Ascending aorta (tissue), 2 donors: ENCODE measurements around the gene CDH13. TPM values are rescaled to one million over a fixed set of nuclear protein-coding genes. Genes with fewer than 3 reads are reported as not detected.

Experiments
- DNase-seq, 2 donors: peaks; one replicate each; pipeline ENCODE4 v3.0.0-alpha.2; 2019; ENCODE audit warnings: low spot score in 2 of 2
- H3K27ac ChIP-seq, 2 donors: fragments of 200-600 bp; sonication (generic); one replicate each; pipeline ENCODE4 v1.5.1; 2016 to 2017; ENCODE audit warnings: mild to moderate bottlenecking in 1 of 2
- H3K27me3 ChIP-seq: fragments of 200-600 bp; sonication (generic); one replicate; pipeline ENCODE4 v1.5.1; 2017
- H3K36me3 ChIP-seq, 2 donors: fragments of 200-600 bp; sonication (generic); one replicate each; pipeline ENCODE4 v1.5.1; 2016
- H3K4me1 ChIP-seq, 2 donors: fragments of 200-600 bp; sonication (generic); one replicate each; pipeline ENCODE4 v1.5.1; 2016 to 2017; ENCODE audit warnings: mild to moderate bottlenecking in 1 of 2
- H3K4me3 ChIP-seq, 2 donors: fragments of 200-600 bp; sonication (generic); one replicate each; pipeline ENCODE4 v1.5.1; 2016 to 2017; ENCODE audit warnings: mild to moderate bottlenecking in 1 of 2
- H3K9me3 ChIP-seq, 2 donors: fragments of 200-600 bp; sonication (generic); one replicate each; pipeline ENCODE4 v1.5.1; 2016
- intact Hi-C: fragments of 100-400 bp; cut with DNase I; formaldehyde crosslinking; loops from one replicate; pipeline ENCODE4 v1.15.1; 2023
- total RNA-seq: library from RNA; depleted of rRNA; stranded (reverse); fragments of >200 nt; gene quantifications from one replicate; pipeline ENCODE4 v1.1.0, GENCODE V29; 2016
- TF ChIP-seq, protein P1 (sequence below), 3 experiments: fragments of 200-600 bp in 2 of 3; fragments of 450-650 bp in 1 of 3; sonication (generic) in 2 of 3; IDR thresholded peaks; one replicate each; pipeline ENCODE4 v1.5.1; 2016 to 2019; ENCODE audit warnings: antibody characterized with exemption in 3 of 3, mild to moderate bottlenecking in 1 of 3, moderate library complexity in 1 of 3

The CDH13 gene
- total RNA-seq, 1 donor from 2014 or later, result 160 TPM

DNA sequence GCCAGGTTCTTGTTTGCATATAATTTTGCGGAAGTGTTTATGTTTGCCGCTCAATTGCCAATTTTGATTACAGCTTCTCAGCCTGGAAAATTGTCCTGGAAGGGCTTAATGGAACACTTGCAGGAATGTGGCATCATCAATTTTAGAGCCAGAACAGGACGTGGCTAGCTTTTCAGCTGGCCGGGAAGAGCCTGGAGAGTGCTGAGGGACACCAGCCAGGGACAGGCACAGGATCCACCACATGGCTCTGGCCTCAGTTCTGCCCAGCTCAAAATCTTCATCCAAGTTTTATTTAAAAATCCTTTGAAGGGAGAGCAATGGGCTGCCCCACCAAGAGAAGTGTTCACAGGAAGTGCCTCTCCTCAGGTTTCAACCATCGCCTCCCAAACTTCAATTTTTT, 893.8 kb downstream of the CDH13 start:
- TF ChIP-seq, protein P1, sequence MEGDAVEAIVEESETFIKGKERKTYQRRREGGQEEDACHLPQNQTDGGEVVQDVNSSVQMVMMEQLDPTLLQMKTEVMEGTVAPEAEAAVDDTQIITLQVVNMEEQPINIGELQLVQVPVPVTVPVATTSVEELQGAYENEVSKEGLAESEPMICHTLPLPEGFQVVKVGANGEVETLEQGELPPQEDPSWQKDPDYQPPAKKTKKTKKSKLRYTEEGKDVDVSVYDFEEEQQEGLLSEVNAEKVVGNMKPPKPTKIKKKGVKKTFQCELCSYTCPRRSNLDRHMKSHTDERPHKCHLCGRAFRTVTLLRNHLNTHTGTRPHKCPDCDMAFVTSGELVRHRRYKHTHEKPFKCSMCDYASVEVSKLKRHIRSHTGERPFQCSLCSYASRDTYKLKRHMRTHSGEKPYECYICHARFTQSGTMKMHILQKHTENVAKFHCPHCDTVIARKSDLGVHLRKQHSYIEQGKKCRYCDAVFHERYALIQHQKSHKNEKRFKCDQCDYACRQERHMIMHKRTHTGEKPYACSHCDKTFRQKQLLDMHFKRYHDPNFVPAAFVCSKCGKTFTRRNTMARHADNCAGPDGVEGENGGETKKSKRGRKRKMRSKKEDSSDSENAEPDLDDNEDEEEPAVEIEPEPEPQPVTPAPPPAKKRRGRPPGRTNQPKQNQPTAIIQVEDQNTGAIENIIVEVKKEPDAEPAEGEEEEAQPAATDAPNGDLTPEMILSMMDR (IDR thresholded peaks at IDR 0.05), result no peak
- no peaks in the 10 kb centered on the region for H3K36me3 ChIP-seq

DNA sequence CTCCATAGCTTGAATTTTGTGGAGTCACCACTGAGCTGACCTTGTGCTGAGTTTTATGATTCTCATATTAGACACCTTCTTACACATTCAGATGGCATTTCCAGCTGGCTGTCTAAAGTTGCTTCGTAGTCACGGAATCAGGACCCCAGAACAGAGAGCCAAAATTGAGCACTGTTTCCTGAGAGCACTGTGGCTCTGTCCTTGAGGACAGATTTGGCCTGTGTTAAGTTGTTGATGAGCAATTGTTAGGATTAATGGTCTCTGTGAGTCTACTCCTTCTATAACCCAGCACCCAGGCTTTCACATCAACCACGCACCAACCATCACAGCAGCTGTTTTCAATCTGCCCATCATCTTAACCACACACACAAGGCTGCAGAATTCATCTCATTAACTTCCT, 903.5 kb downstream of the CDH13 start:
- no peaks in the 10 kb centered on the region for H3K4me1 ChIP-seq
- TF ChIP-seq, protein P1 (IDR thresholded peaks at IDR 0.05), result no peak
- H3K27ac ChIP-seq, result no peak overlapping the region
- intact Hi-C loops, result no loop called here
- no peaks in the 10 kb centered on the region for H3K9me3 ChIP-seq
- DNase-seq, result no peak
- H3K4me3 ChIP-seq, result no peak overlapping the region
- H3K36me3 ChIP-seq, result no peaks in the 10 kb centered on the region
- no peaks in the 10 kb centered on the region for H3K27me3 ChIP-seq

More for the DNA sequence above, 893.8 kb downstream of the CDH13 start:
- no peaks in the 10 kb centered on the region for H3K27me3 ChIP-seq
- H3K4me3 ChIP-seq, result no peak overlapping the region
- DNase-seq, result no peak
- no peaks in the 10 kb centered on the region for H3K9me3 ChIP-seq
- no peaks in the 10 kb centered on the region for H3K4me1 ChIP-seq
- intact Hi-C loops, result no loop called here
- H3K27ac ChIP-seq, result no peak overlapping the region

DNA sequence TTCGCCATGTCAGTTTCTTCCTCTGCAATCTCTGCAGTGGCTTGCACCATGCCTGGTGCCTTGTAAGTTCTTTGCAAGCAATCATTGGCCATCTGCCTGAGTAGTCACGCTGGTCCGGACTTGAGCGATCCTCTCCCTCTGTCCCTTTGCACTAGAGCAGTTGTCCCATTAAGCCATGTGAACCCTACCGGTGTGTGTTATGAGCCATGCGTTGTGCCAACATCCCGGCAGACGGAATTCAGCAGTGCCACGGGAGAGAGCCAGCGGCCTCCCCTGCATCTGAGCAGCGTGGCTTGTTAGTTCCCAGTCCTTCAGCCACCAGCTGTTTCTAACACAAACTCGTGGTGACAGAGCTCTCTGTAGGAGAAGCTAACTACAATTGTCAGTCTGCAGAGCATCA, 905.9 kb downstream of the CDH13 start:
- Histone ChIP-seq H3K36me3 (no peaks in the 10 kb centered on the region), H3K27ac (no peak overlapping the region), H3K9me3 (no peaks in the 10 kb centered on the region), H3K27me3 (no peaks in the 10 kb centered on the region), H3K4me1 (no peaks in the 10 kb centered on the region), H3K4me3 (no peak overlapping the region)
- DNase-seq, result no peak
- intact Hi-C loops, result no loop called here
- TF ChIP-seq, protein P1 (IDR thresholded peaks at IDR 0.05), result no peak

DNA sequence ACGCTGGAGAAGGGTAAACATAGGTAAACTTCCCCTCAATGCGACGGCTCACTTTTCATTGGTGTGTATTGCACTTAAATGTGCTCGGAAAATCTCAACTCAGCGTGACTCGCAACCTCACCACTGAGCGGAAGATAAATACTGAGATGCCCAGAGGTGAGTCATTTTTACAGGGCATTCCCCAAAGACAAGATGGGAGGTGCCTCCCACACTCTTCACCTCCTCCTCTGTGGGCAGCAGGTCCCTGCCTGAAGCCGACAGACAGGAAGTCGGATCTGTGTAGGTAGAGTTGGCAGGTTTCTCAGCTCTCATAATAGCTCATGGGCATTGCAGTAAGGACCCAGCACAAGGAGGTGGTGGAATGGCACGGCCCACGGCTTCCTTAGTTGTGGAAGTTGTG, 906.4 kb downstream of the CDH13 start:
- Histone ChIP-seq H3K27me3 (no peaks in the 10 kb centered on the region), H3K4me3 (no peak overlapping the region), H3K27ac (no peak overlapping the region), H3K9me3 (no peaks in the 10 kb centered on the region), H3K4me1 (no peaks in the 10 kb centered on the region), H3K36me3 (no peaks in the 10 kb centered on the region)
- TF ChIP-seq, protein P1 (IDR thresholded peaks at IDR 0.05), result no peak
- intact Hi-C loops, result no loop called here
- no peak for DNase-seq

DNA sequence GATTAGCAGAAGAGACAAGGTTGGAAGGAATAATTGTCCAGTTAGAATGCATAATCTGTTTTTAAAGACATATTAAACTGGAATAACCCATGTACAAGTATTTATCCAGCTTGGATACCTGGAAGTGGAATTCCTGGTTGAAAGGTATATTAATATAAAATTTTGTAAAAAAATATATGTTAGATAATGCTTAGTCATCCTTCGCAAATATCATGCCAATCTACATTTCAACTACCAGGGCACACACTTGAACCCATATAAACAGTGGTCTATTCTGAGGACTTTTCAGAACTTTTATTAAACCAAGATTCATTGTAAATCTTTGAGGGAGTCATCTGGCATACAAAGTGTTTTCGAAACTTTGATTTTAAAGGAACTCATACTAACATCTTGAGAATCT, 911.9 kb downstream of the CDH13 start:
- no peaks in the 10 kb centered on the region for H3K4me1 ChIP-seq
- H3K36me3 ChIP-seq, result peaks cover 0 to 4% of the 10 kb centered on the region in 2 donors
- intact Hi-C loops, result no loop called here
- H3K27me3 ChIP-seq, result no peaks in the 10 kb centered on the region
- no peak overlapping the region for H3K4me3 ChIP-seq
- DNase-seq, result no peak
- H3K27ac ChIP-seq, result no peak overlapping the region
- no peaks in the 10 kb centered on the region for H3K9me3 ChIP-seq
- TF ChIP-seq, protein P1 (IDR thresholded peaks at IDR 0.05), result no peak
